ENCODE measurements around the gene ABCB10.
"Not testable (repeated sequence)": the region's sequence is repeated elsewhere in the genome, so short reads cannot be mapped to it uniquely, and the experiment has no call there.

Gene ABCB10

GRCh38 chr1:229495782-229496181 is 62.7 kb downstream of the ABCB10 start:
- H3K4me3 Mint-ChIP-seq, result no peak overlapping the region
- H3K36me3 Mint-ChIP-seq (ENCODE audit: low read depth), result peaks cover 38% of the 10 kb centered on the region
- no peaks in the 10 kb centered on the region for H3K27me3 Mint-ChIP-seq (ENCODE audit: low read depth)
- H3K27ac Mint-ChIP-seq, result no peak overlapping the region
- DNase-seq (ENCODE audit: low spot score), result no peak
- no peaks in the 10 kb centered on the region for H3K4me1 Mint-ChIP-seq (ENCODE audit: low read depth)
- no peaks in the 10 kb centered on the region for H3K9me3 Mint-ChIP-seq

- no peaks in the 10 kb centered on the region for H3K27me3 Mint-ChIP-seq (ENCODE audit: low read depth)
- peaks cover 45% of the 10 kb centered on the region for H3K36me3 Mint-ChIP-seq (ENCODE audit: low read depth)
- no peaks in the 10 kb centered on the region for H3K9me3 Mint-ChIP-seq
- no peak overlapping the region for H3K27ac Mint-ChIP-seq
- no peak for DNase-seq (ENCODE audit: low spot score)
- H3K4me3 Mint-ChIP-seq, result no peak overlapping the region
- H3K4me1 Mint-ChIP-seq (ENCODE audit: low read depth), result no peaks in the 10 kb centered on the region
Observed at GRCh38 chr1:229487181-229487580, 71.3 kb downstream of the ABCB10 start.

- H3K9me3 Mint-ChIP-seq, result no peaks in the 10 kb centered on the region
- H3K27me3 Mint-ChIP-seq (ENCODE audit: low read depth), result no peaks in the 10 kb centered on the region
- H3K27ac Mint-ChIP-seq, result no peak overlapping the region
- H3K4me1 Mint-ChIP-seq (ENCODE audit: low read depth), result peaks cover 1% of the 10 kb centered on the region
- DNase-seq (ENCODE audit: low spot score), result no peak
- no peak overlapping the region for H3K4me3 Mint-ChIP-seq
- H3K36me3 Mint-ChIP-seq (ENCODE audit: low read depth), result peaks cover 50% of the 10 kb centered on the region
Observed at GRCh38 chr1:229485318-229485717, 73.2 kb downstream of the ABCB10 start.

GRCh38 chr1:229482511-229482910 is 76.0 kb downstream of the ABCB10 start:
- no peaks in the 10 kb centered on the region for H3K27me3 Mint-ChIP-seq (ENCODE audit: low read depth)
- no peak overlapping the region for H3K27ac Mint-ChIP-seq
- DNase-seq (ENCODE audit: low spot score), result no peak
- no peak overlapping the region for H3K4me3 Mint-ChIP-seq
- H3K36me3 Mint-ChIP-seq (ENCODE audit: low read depth), result peaks cover 49% of the 10 kb centered on the region
- no peaks in the 10 kb centered on the region for H3K9me3 Mint-ChIP-seq
- peaks cover 11% of the 10 kb centered on the region for H3K4me1 Mint-ChIP-seq (ENCODE audit: low read depth)

GRCh38 chr1:229480495-229480894 is 78.0 kb downstream of the ABCB10 start:
- H3K27me3 Mint-ChIP-seq (ENCODE audit: low read depth), result no peaks in the 10 kb centered on the region
- H3K9me3 Mint-ChIP-seq, result no peaks in the 10 kb centered on the region
- peaks cover 42% of the 10 kb centered on the region for H3K36me3 Mint-ChIP-seq (ENCODE audit: low read depth)
- no peak for DNase-seq (ENCODE audit: low spot score)
- H3K27ac Mint-ChIP-seq, result no peak overlapping the region
- H3K4me1 Mint-ChIP-seq (ENCODE audit: low read depth), result peaks cover 11% of the 10 kb centered on the region
- no peak overlapping the region for H3K4me3 Mint-ChIP-seq

- Mint-ChIP-seq H3K36me3 (ENCODE audit: low read depth) (peaks cover 42% of the 10 kb centered on the region), H3K27ac (no peak overlapping the region), H3K4me1 (ENCODE audit: low read depth) (peaks cover 11% of the 10 kb centered on the region), H3K27me3 (ENCODE audit: low read depth) (no peaks in the 10 kb centered on the region), H3K9me3 (no peaks in the 10 kb centered on the region), H3K4me3 (no peak overlapping the region)
- DNase-seq (ENCODE audit: low spot score), result no peak
Observed at GRCh38 chr1:229479660-229480399, 78.7 kb downstream of the ABCB10 start.

- Mint-ChIP-seq H3K36me3 (ENCODE audit: low read depth) (peaks cover 47% of the 10 kb centered on the region), H3K9me3 (no peaks in the 10 kb centered on the region), H3K4me1 (ENCODE audit: low read depth) (peaks cover 11% of the 10 kb centered on the region), H3K27me3 (ENCODE audit: low read depth) (no peaks in the 10 kb centered on the region), H3K4me3 (no peak overlapping the region), H3K27ac (no peak overlapping the region)
- no peak for DNase-seq (ENCODE audit: low spot score)
Observed at GRCh38 chr1:229478852-229479251, 79.7 kb downstream of the ABCB10 start.

GRCh38 chr1:229475859-229476258 is 82.6 kb downstream of the ABCB10 start:
- not testable (repeated sequence) for H3K9me3 Mint-ChIP-seq; DNase-seq (ENCODE audit: low spot score); H3K4me3 Mint-ChIP-seq; H3K27me3 Mint-ChIP-seq (ENCODE audit: low read depth); H3K27ac Mint-ChIP-seq
- Mint-ChIP-seq H3K4me1 (ENCODE audit: low read depth) (peaks cover 10% of the 10 kb centered on the region), H3K36me3 (ENCODE audit: low read depth) (peaks cover 33% of the 10 kb centered on the region)

- no peak overlapping the region for H3K27ac Mint-ChIP-seq
- DNase-seq (ENCODE audit: low spot score), result no peak
- peaks cover 3% of the 10 kb centered on the region for H3K4me1 Mint-ChIP-seq (ENCODE audit: low read depth)
- H3K9me3 Mint-ChIP-seq, result no peaks in the 10 kb centered on the region
- no peaks in the 10 kb centered on the region for H3K27me3 Mint-ChIP-seq (ENCODE audit: low read depth)
- peaks cover 34% of the 10 kb centered on the region for H3K36me3 Mint-ChIP-seq (ENCODE audit: low read depth)
- H3K4me3 Mint-ChIP-seq, result no peak overlapping the region
Observed at GRCh38 chr1:229474509-229474908, 84.0 kb downstream of the ABCB10 start.

GRCh38 chr1:229471175-229471574 is 87.3 kb downstream of the ABCB10 start:
- no peak overlapping the region for H3K27ac Mint-ChIP-seq
- H3K4me1 Mint-ChIP-seq (ENCODE audit: low read depth), result no peaks in the 10 kb centered on the region
- peaks cover 36% of the 10 kb centered on the region for H3K36me3 Mint-ChIP-seq (ENCODE audit: low read depth)
- DNase-seq (ENCODE audit: low spot score), result no peak
- no peaks in the 10 kb centered on the region for H3K27me3 Mint-ChIP-seq (ENCODE audit: low read depth)
- no peak overlapping the region for H3K4me3 Mint-ChIP-seq
- no peaks in the 10 kb centered on the region for H3K9me3 Mint-ChIP-seq

- peaks cover 37% of the 10 kb centered on the region for H3K36me3 Mint-ChIP-seq (ENCODE audit: low read depth)
- H3K4me1 Mint-ChIP-seq (ENCODE audit: low read depth), result no peaks in the 10 kb centered on the region
- H3K27ac Mint-ChIP-seq, result no peak overlapping the region
- no peaks in the 10 kb centered on the region for H3K9me3 Mint-ChIP-seq
- no peak overlapping the region for H3K4me3 Mint-ChIP-seq
- H3K27me3 Mint-ChIP-seq (ENCODE audit: low read depth), result no peaks in the 10 kb centered on the region
- no peak for DNase-seq (ENCODE audit: low spot score)
Observed at GRCh38 chr1:229470406-229471043, 88.0 kb downstream of the ABCB10 start.

GRCh38 chr1:229466887-229467286 is 91.6 kb downstream of the ABCB10 start:
- H3K27ac Mint-ChIP-seq, result no peak overlapping the region
- H3K4me3 Mint-ChIP-seq, result no peak overlapping the region
- DNase-seq (ENCODE audit: low spot score), result no peak
- no peaks in the 10 kb centered on the region for H3K4me1 Mint-ChIP-seq (ENCODE audit: low read depth)
- H3K27me3 Mint-ChIP-seq (ENCODE audit: low read depth), result no peaks in the 10 kb centered on the region
- no peaks in the 10 kb centered on the region for H3K9me3 Mint-ChIP-seq
- peaks cover 52% of the 10 kb centered on the region for H3K36me3 Mint-ChIP-seq (ENCODE audit: low read depth)
